ENCODE measurements around the gene RAB31.

DNA sequence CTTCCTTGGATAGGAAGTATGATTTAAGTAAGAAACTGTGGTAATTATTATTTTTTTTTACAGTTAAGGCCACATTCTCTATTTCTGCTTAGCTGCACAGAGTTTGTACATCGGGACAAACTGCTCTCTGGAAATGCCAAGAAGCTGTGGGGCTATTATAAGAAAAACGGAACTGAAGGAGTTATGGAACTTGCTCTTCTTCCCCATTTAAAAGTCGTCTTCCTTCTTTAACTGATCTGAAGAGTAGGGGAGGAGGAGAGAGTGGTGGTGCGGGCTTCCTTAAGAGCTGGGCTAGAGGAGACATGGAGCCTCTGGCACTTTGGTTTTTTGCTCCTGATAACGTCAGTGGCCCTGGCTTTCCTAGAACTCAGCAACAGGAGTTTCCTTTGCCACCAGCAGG is 54.4 kb downstream of the RAB31 start:
- TF ChIP-seq ZNF878 (CRISPR knock-in tag; IDR thresholded peaks at IDR 0.05): no peak
- no peak for TF ChIP-seq TGIF2 (CRISPR knock-in tag; IDR thresholded peaks at IDR 0.05)
- TF ChIP-seq ESRRA (CRISPR knock-in tag; IDR thresholded peaks at IDR 0.05; ENCODE audit: low read depth): no peak
- no peak for TF ChIP-seq ZNF768 (CRISPR knock-in tag; IDR thresholded peaks at IDR 0.05)
- no peak for TF ChIP-seq BRF2 (CRISPR knock-in tag; IDR thresholded peaks at IDR 0.05)
- no peak for TF ChIP-seq NPAS2 (CRISPR knock-in tag; IDR thresholded peaks at IDR 0.05; ENCODE audit: borderline replicate concordance)
- TF ChIP-seq JUN (CRISPR knock-in tag; IDR thresholded peaks at IDR 0.05): no peak
- TF ChIP-seq ZNF274 (CRISPR knock-in tag; IDR thresholded peaks at IDR 0.05): no peak
- no peak for TF ChIP-seq RBFOX2 (IDR thresholded peaks at IDR 0.05; ENCODE audit: low read depth, low read length)
- TF ChIP-seq ZNF614 (CRISPR knock-in tag; IDR thresholded peaks at IDR 0.05; ENCODE audit: borderline replicate concordance): no peak
- no peak for TF ChIP-seq ZNF784 (CRISPR knock-in tag; IDR thresholded peaks at IDR 0.05; ENCODE audit: borderline replicate concordance)
- no peak for TF ChIP-seq MATR3 (CRISPR knock-in tag; IDR thresholded peaks at IDR 0.05)
- TF ChIP-seq, protein P1, sequence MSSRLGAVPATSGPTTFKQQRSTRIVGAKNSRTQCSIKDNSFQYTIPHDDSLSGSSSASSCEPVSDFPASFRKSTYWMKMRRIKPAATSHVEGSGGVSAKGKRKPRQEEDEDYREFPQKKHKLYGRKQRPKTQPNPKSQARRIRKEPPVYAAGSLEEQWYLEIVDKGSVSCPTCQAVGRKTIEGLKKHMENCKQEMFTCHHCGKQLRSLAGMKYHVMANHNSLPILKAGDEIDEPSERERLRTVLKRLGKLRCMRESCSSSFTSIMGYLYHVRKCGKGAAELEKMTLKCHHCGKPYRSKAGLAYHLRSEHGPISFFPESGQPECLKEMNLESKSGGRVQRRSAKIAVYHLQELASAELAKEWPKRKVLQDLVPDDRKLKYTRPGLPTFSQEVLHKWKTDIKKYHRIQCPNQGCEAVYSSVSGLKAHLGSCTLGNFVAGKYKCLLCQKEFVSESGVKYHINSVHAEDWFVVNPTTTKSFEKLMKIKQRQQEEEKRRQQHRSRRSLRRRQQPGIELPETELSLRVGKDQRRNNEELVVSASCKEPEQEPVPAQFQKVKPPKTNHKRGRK (CRISPR knock-in tag; IDR thresholded peaks at IDR 0.05): no peak
